Trophoblast cell (in vitro differentiated cells and primary cell): Measurements from ENCODE around the gene SNAP91.
A peak's percentile ranks its signal among the peaks of the same experiment; 100 is the strongest.

ENCODE experiments used
- DNase-seq, 2 donors: peaks; one replicate each; pipeline ENCODE4 v3.0.0-alpha.2; 2016
- H2AFZ ChIP-seq: 2 replicates; pipeline ENCODE4 v1.6.1; 2013; ENCODE audit warnings: low read length, moderate library complexity, mild to moderate bottlenecking; ENCODE audit not compliant: insufficient read depth, poor library complexity
- H2AK5ac ChIP-seq: 2 replicates; pipeline ENCODE4 v1.6.1; 2013; ENCODE audit warnings: mild to moderate bottlenecking, low read length
- H2BK120ac ChIP-seq: 2 replicates; pipeline ENCODE4 v1.6.1; 2013; ENCODE audit warnings: low read length, mild to moderate bottlenecking, moderate library complexity; ENCODE audit not compliant: insufficient read depth, poor library complexity
- H2BK12ac ChIP-seq: 2 replicates; pipeline ENCODE4 v1.6.1; 2013; ENCODE audit warnings: mild to moderate bottlenecking, low read length, moderate library complexity
- H2BK5ac ChIP-seq: 2 replicates; pipeline ENCODE4 v1.6.1; 2013; ENCODE audit warnings: low read length, low read depth, moderate library complexity, mild to moderate bottlenecking; ENCODE audit not compliant: poor library complexity
- H3K14ac ChIP-seq: 2 replicates; pipeline ENCODE4 v1.6.1; 2013; ENCODE audit warnings: mild to moderate bottlenecking, low read length
- H3K18ac ChIP-seq: 2 replicates; pipeline ENCODE4 v1.6.1; 2013; ENCODE audit warnings: mild to moderate bottlenecking, low read length
- H3K23ac ChIP-seq: 2 replicates; pipeline ENCODE4 v1.6.1; 2013; ENCODE audit warnings: low read length
- H3K27ac ChIP-seq: 2 replicates; pipeline ENCODE4 v1.5.1; 2013; ENCODE audit warnings: low read depth, mild to moderate bottlenecking, inconsistent platforms, low read length, moderate library complexity
- H3K27me3 ChIP-seq: 2 replicates; pipeline ENCODE4 v1.6.1; 2013; ENCODE audit warnings: inconsistent platforms, mild to moderate bottlenecking, low read length, moderate library complexity; ENCODE audit not compliant: insufficient read depth
- H3K36me3 ChIP-seq, 2 experiments: 1 replicate in 1 of 2; 2 replicates in 1 of 2; pipeline ENCODE4 v1.6.1; 2013; ENCODE audit warnings: low read length in 2 of 2, mild to moderate bottlenecking in 2 of 2, moderate library complexity in 1 of 2; ENCODE audit not compliant: insufficient read depth in 2 of 2, control insufficient read depth in 1 of 2
- H3K4ac ChIP-seq: 2 replicates; pipeline ENCODE4 v1.6.1; 2013; ENCODE audit warnings: low read depth, mild to moderate bottlenecking, low read length, moderate library complexity
- H3K4me1 ChIP-seq, 2 experiments: 1 replicate in 1 of 2; 2 replicates in 1 of 2; pipeline ENCODE4 v1.6.1; 2013; ENCODE audit warnings: low read length in 2 of 2, mild to moderate bottlenecking in 2 of 2, moderate library complexity in 1 of 2; ENCODE audit not compliant: insufficient read depth in 2 of 2, control insufficient read depth in 1 of 2
- H3K4me2 ChIP-seq: 2 replicates; pipeline ENCODE4 v1.6.1; 2013; ENCODE audit warnings: inconsistent platforms, mild to moderate bottlenecking, low read length, moderate library complexity
- H3K4me3 ChIP-seq: 2 replicates; pipeline ENCODE4 v1.5.1; 2013; ENCODE audit warnings: mild to moderate bottlenecking, low read depth, low read length, inconsistent platforms
- H3K79me1 ChIP-seq: one replicate; pipeline ENCODE4 v1.6.1; 2013; ENCODE audit warnings: low read length
- H3K79me2 ChIP-seq: 2 replicates; pipeline ENCODE4 v1.6.1; 2013; ENCODE audit warnings: low read length, mild to moderate bottlenecking; ENCODE audit not compliant: control insufficient read depth, insufficient read depth, poor library complexity
- H3K9ac ChIP-seq: 2 replicates; pipeline ENCODE4 v1.6.1; 2013; ENCODE audit warnings: mild to moderate bottlenecking, low read length
- H3K9me3 ChIP-seq: 2 replicates; pipeline ENCODE4 v1.6.1; 2013; ENCODE audit warnings: low read depth, mild to moderate bottlenecking, control low read depth, inconsistent platforms, low read length; ENCODE audit not compliant: insufficient read depth
- H4K12ac ChIP-seq: 2 replicates; pipeline ENCODE4 v1.6.1; 2013; ENCODE audit warnings: low read depth, mild to moderate bottlenecking, low read length, moderate library complexity
- H4K8ac ChIP-seq: 2 replicates; pipeline ENCODE4 v1.6.1; 2013; ENCODE audit warnings: low read depth, mild to moderate bottlenecking, low read length, moderate library complexity
- H4K91ac ChIP-seq: one replicate; pipeline ENCODE4 v1.6.1; 2013; ENCODE audit warnings: low read depth, mild to moderate bottlenecking, low read length, moderate library complexity
- WGBS: extraction: QIAGEN DNeasy Blood & Tissue Kit; methylation state at CpG from one replicate; pipeline ENCODE4 v1.1.7; 2013; ENCODE audit warnings: missing lambda C conversion rate; ENCODE audit not compliant: insufficient read length, insufficient coverage; ENCODE audit errors: extremely low coverage; 5-methylcytosine and 5-hydroxymethylcytosine counted together

The SNAP91 gene

GRCh38 chr6:83615025-83615999, 93.6 kb downstream of the SNAP91 start:
- Histone ChIP-seq H3K14ac (no peak overlapping the region), H3K23ac (no peak overlapping the region), H3K79me1 (no peaks in the 10 kb centered on the region), H2BK12ac (no peak overlapping the region), H2AK5ac (no peak overlapping the region), H4K8ac (no peak overlapping the region), H2AFZ (no peak overlapping the region), H3K36me3 (no peaks in the 10 kb centered on the region), H2BK120ac (no peak overlapping the region), H2BK5ac (no peak overlapping the region), H3K4ac (no peak overlapping the region), H3K4me3 (no peak overlapping the region), H3K9me3 (no peaks in the 10 kb centered on the region), H3K27me3 (no peaks in the 10 kb centered on the region), H3K18ac (no peak overlapping the region), H3K9ac (no peak overlapping the region), H3K79me2 (no peaks in the 10 kb centered on the region), H4K12ac (no peak overlapping the region), H3K27ac (no peak overlapping the region), H3K4me1 (no peaks in the 10 kb centered on the region), H3K4me2 (no peak overlapping the region), H4K91ac (no peak overlapping the region)
- WGBS: no CpG with 5 or more reads among the region's 6 CpGs
- DNase-seq: peak in 1 of 2 donors; percentile 53

DNA sequence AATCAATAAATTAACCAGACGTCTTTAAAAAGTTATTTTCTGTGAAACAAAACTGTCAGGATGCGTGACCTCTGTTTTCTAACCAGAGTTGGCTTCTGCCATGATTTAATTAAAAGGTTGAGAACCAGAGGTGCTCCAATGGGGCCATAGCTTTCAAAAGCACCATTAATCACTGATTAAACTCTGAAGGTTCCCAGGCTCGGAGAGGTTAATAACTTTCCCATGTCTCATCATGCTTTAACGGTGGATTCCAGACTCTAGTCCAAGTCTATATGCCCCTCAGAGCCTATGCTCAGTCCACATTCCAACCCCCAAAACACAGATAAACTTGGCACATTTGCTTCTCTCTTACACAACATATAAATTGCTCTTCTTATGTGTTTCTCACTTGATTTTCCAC, 95.5 kb downstream of the SNAP91 start:
- Histone ChIP-seq H3K79me1 (no peaks in the 10 kb centered on the region), H2AK5ac (no peak overlapping the region), H3K9ac (no peak overlapping the region), H3K18ac (no peak overlapping the region), H4K8ac (no peak overlapping the region), H4K91ac (no peak overlapping the region), H3K27me3 (no peaks in the 10 kb centered on the region), H3K36me3 (no peaks in the 10 kb centered on the region), H2BK120ac (no peak overlapping the region), H3K14ac (no peak overlapping the region), H3K4ac (no peak overlapping the region), H3K4me1 (no peaks in the 10 kb centered on the region), H3K27ac (no peak overlapping the region), H3K79me2 (no peaks in the 10 kb centered on the region), H3K4me2 (no peak overlapping the region), H2BK12ac (no peak overlapping the region), H4K12ac (no peak overlapping the region), H3K4me3 (no peak overlapping the region), H2BK5ac (no peak overlapping the region), H2AFZ (no peak overlapping the region), H3K9me3 (no peaks in the 10 kb centered on the region), H3K23ac (no peak overlapping the region)
- no peak for DNase-seq
- no CpG with 5 or more reads among the region's 4 CpGs for WGBS

- Histone ChIP-seq H2BK5ac (no peak overlapping the region), H2BK12ac (no peak overlapping the region), H2BK120ac (no peak overlapping the region), H4K8ac (no peak overlapping the region), H3K23ac (no peak overlapping the region), H3K36me3 (no peaks in the 10 kb centered on the region), H3K14ac (no peak overlapping the region), H3K18ac (no peak overlapping the region), H2AFZ (no peak overlapping the region), H3K9ac (no peak overlapping the region), H3K4ac (no peak overlapping the region), H3K27ac (no peak overlapping the region), H3K27me3 (no peaks in the 10 kb centered on the region), H4K91ac (no peak overlapping the region), H3K79me1 (no peaks in the 10 kb centered on the region), H4K12ac (no peak overlapping the region), H3K4me1 (no peaks in the 10 kb centered on the region), H3K9me3 (no peaks in the 10 kb centered on the region), H2AK5ac (no peak overlapping the region), H3K4me3 (no peak overlapping the region), H3K79me2 (no peaks in the 10 kb centered on the region), H3K4me2 (no peak overlapping the region)
- DNase-seq: no peak
- WGBS: no CpG with 5 or more reads among the region's 2 CpGs
Measured at GRCh38 chr6:83609248-83609647, 99.7 kb downstream of the SNAP91 start.

DNA sequence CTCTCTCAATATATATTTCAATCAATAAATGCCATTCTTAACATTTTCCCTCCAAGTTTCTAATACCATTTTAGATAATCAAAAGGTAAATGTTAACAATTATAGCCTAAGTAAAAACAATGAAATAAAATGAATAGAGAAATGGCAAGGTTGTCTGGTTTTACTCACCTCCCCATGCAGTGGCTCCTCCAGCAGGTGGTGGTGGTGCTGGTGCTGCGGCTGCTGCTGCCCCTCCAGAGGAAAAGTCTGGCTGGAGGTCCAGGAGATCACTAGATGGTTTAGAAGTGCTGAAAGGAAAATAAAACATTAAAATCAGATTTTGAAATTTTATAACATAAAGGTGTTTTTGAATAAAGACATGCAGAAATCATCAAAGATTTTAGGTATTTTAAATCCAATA, 103.4 kb downstream of the SNAP91 start:
- H3K4ac ChIP-seq: no peak overlapping the region
- H3K9me3 ChIP-seq: no peaks in the 10 kb centered on the region
- no peaks in the 10 kb centered on the region for H3K4me1 ChIP-seq
- no peak overlapping the region for H2BK120ac ChIP-seq
- no peaks in the 10 kb centered on the region for H3K79me1 ChIP-seq
- no peak overlapping the region for H3K18ac ChIP-seq
- DNase-seq: no peak
- no peak overlapping the region for H2AK5ac ChIP-seq
- no peak overlapping the region for H2BK12ac ChIP-seq
- H3K27ac ChIP-seq: no peak overlapping the region
- H3K36me3 ChIP-seq: no peaks in the 10 kb centered on the region
- no peak overlapping the region for H4K8ac ChIP-seq
- no peak overlapping the region for H3K23ac ChIP-seq
- H2AFZ ChIP-seq: no peak overlapping the region
- no peak overlapping the region for H3K9ac ChIP-seq
- no peaks in the 10 kb centered on the region for H3K79me2 ChIP-seq
- no peak overlapping the region for H4K91ac ChIP-seq
- no peak overlapping the region for H3K14ac ChIP-seq
- H2BK5ac ChIP-seq: no peak overlapping the region
- no peak overlapping the region for H3K4me2 ChIP-seq
- no peak overlapping the region for H4K12ac ChIP-seq
- no CpG with 5 or more reads among the region's 1 CpG for WGBS
- no peaks in the 10 kb centered on the region for H3K27me3 ChIP-seq
- no peak overlapping the region for H3K4me3 ChIP-seq
